KMS-11 (cell line): Measurements from ENCODE around the gene ATRNL1.
"Not testable (repeated sequence)": the region's sequence is repeated elsewhere in the genome, so short reads cannot be mapped to it uniquely, and the experiment has no call there.

Source experiments
- H2AFZ ChIP-seq: fragments of 200-600 bp; sonication (generic); 2 replicates; pipeline ENCODE4 v1.6.1; 2016; ENCODE audit warnings: antibody characterized with exemption, mixed run types, low read depth
- H3K27ac ChIP-seq: fragments of 200-600 bp; sonication (generic); 2 replicates; pipeline ENCODE4 v1.6.1; 2016; ENCODE audit warnings: mild to moderate bottlenecking, mixed run types
- H3K27me3 ChIP-seq: fragments of 200-600 bp; sonication (generic); 2 replicates; pipeline ENCODE4 v1.6.1; 2017; ENCODE audit warnings: mild to moderate bottlenecking, low read depth, mixed run types, moderate library complexity; ENCODE audit not compliant: insufficient read depth
- H3K36me3 ChIP-seq: fragments of 200-600 bp; sonication (generic); 2 replicates; pipeline ENCODE4 v1.6.1; 2017; ENCODE audit warnings: mild to moderate bottlenecking, mixed run types; ENCODE audit not compliant: insufficient read depth
- H3K4me1 ChIP-seq: fragments of 200-600 bp; sonication (generic); 2 replicates; pipeline ENCODE4 v1.6.1; 2016; ENCODE audit warnings: mild to moderate bottlenecking, low read depth, mixed run types; ENCODE audit not compliant: poor library complexity, severe bottlenecking
- H3K4me2 ChIP-seq: fragments of 200-600 bp; sonication (generic); 2 replicates; pipeline ENCODE4 v1.7.0; 2016; ENCODE audit warnings: mild to moderate bottlenecking, mixed run types
- H3K4me3 ChIP-seq: fragments of 200-600 bp; sonication (generic); IDR thresholded peaks from 2 replicates; pipeline ENCODE4 v1.6.1; 2017; ENCODE audit warnings: low read depth, low read length, mixed read lengths; ENCODE audit not compliant: insufficient read depth
- H3K79me2 ChIP-seq: fragments of 200-600 bp; sonication (generic); 2 replicates; pipeline ENCODE4 v1.6.1; 2016; ENCODE audit warnings: low read depth, mixed run types; ENCODE audit not compliant: insufficient read depth
- H3K9ac ChIP-seq: fragments of 200-600 bp; sonication (generic); 2 replicates; pipeline ENCODE4 v1.6.1; 2016; ENCODE audit warnings: mild to moderate bottlenecking, mixed run types
- H4K20me1 ChIP-seq: fragments of 200-600 bp; sonication (generic); 2 replicates; pipeline ENCODE4 v1.6.1; 2016; ENCODE audit warnings: mild to moderate bottlenecking, mixed run types; ENCODE audit not compliant: insufficient read depth
- CTCF ChIP-seq: fragments of 200-600 bp; sonication (generic); conservative IDR thresholded peaks from 2 replicates; pipeline ENCODE4 v1.6.1; 2017; ENCODE audit warnings: low read depth, mild to moderate bottlenecking, antibody characterized with exemption, low read length, moderate library complexity, mixed read lengths

The ATRNL1 gene

GRCh38 chr10:115745943-115746342 lies 652.8 kb downstream of the ATRNL1 start:
- Histone ChIP-seq H2AFZ (no peak overlapping the region), H3K9ac (no peak overlapping the region), H4K20me1 (no peaks in the 10 kb centered on the region), H3K4me3 (no peak overlapping the region), H3K36me3 (no peaks in the 10 kb centered on the region), H3K79me2 (no peaks in the 10 kb centered on the region), H3K4me2 (no peak overlapping the region), H3K27ac (no peak overlapping the region), H3K27me3 (no peaks in the 10 kb centered on the region), H3K4me1 (no peaks in the 10 kb centered on the region)
- TF ChIP-seq CTCF: no peak

- H3K4me3 ChIP-seq: no peak overlapping the region
- no peaks in the 10 kb centered on the region for H3K27me3 ChIP-seq
- H3K36me3 ChIP-seq: no peaks in the 10 kb centered on the region
- H3K4me1 ChIP-seq: no peaks in the 10 kb centered on the region
- no peak overlapping the region for H2AFZ ChIP-seq
- H3K9ac ChIP-seq: no peak overlapping the region
- H3K79me2 ChIP-seq: no peaks in the 10 kb centered on the region
- no peaks in the 10 kb centered on the region for H4K20me1 ChIP-seq
- TF ChIP-seq CTCF: no peak
- H3K4me2 ChIP-seq: no peak overlapping the region
- no peak overlapping the region for H3K27ac ChIP-seq
Measured at GRCh38 chr10:115747811-115748210, 654.6 kb downstream of the ATRNL1 start.

GRCh38 chr10:115758488-115758887 lies 665.3 kb downstream of the ATRNL1 start:
- H3K36me3 ChIP-seq: not testable (repeated sequence)

GRCh38 chr10:115760131-115760530 lies 667.0 kb downstream of the ATRNL1 start:
- H3K79me2 ChIP-seq: no peaks in the 10 kb centered on the region
- H2AFZ ChIP-seq: no peak overlapping the region
- H3K4me2 ChIP-seq: no peak overlapping the region
- TF ChIP-seq CTCF: no peak
- no peaks in the 10 kb centered on the region for H3K27me3 ChIP-seq
- no peak overlapping the region for H3K9ac ChIP-seq
- no peaks in the 10 kb centered on the region for H3K36me3 ChIP-seq
- no peaks in the 10 kb centered on the region for H3K4me1 ChIP-seq
- no peak overlapping the region for H3K4me3 ChIP-seq
- H3K27ac ChIP-seq: no peak overlapping the region
- no peaks in the 10 kb centered on the region for H4K20me1 ChIP-seq

More at GRCh38 chr10:115758488-115758887, 665.3 kb downstream of the ATRNL1 start:
- not testable (repeated sequence) for H3K4me2 ChIP-seq, H3K9ac ChIP-seq, H3K79me2 ChIP-seq, H3K4me3 ChIP-seq, H3K27me3 ChIP-seq, H4K20me1 ChIP-seq, H2AFZ ChIP-seq, H3K27ac ChIP-seq, H3K4me1 ChIP-seq

- no peak overlapping the region for H2AFZ ChIP-seq
- H3K27ac ChIP-seq: no peak overlapping the region
- H3K4me3 ChIP-seq: no peak overlapping the region
- no peak overlapping the region for H3K4me2 ChIP-seq
- H3K79me2 ChIP-seq: no peaks in the 10 kb centered on the region
- no peaks in the 10 kb centered on the region for H4K20me1 ChIP-seq
- H3K4me1 ChIP-seq: no peaks in the 10 kb centered on the region
- no peaks in the 10 kb centered on the region for H3K36me3 ChIP-seq
- H3K27me3 ChIP-seq: no peaks in the 10 kb centered on the region
- H3K9ac ChIP-seq: no peak overlapping the region
- TF ChIP-seq CTCF: no peak
Measured at GRCh38 chr10:115761166-115761565, 668.0 kb downstream of the ATRNL1 start.
